GM21423 (cell line): ENCODE results near the gene RAB40C.

Experiments used
- ATAC-seq: cut with Tn5 transposase; IDR thresholded peaks from one replicate; pipeline ENCODE4 v1.9.1; 2021; ENCODE audit warnings: mild to moderate bottlenecking, moderate library complexity; ENCODE audit not compliant: unreplicated experiment

The RAB40C gene

GRCh38 chr16:628321-629061 is 38.6 kb downstream of the RAB40C start:
- no peak for ATAC-seq

- ATAC-seq, result no peak
Observed at GRCh38 chr16:629185-629832, 39.4 kb downstream of the RAB40C start.

- no peak for ATAC-seq
Observed at GRCh38 chr16:629833-630248, 40.0 kb downstream of the RAB40C start.

GRCh38 chr16:630249-630814 is 40.5 kb downstream of the RAB40C start:
- no peak for ATAC-seq

GRCh38 chr16:630815-631405 is 41.0 kb downstream of the RAB40C start, which contains the start of gene WFIKKN1:
TSS of gene WFIKKN1 (plus strand) at chr16:630985. CDS start at chr16:631254, 269 bp downstream.
- ATAC-seq, result no peak

- no peak for ATAC-seq
Observed at GRCh38 chr16:631808-632358, 42.0 kb downstream of the RAB40C start.

GRCh38 chr16:632486-633335 is 42.8 kb downstream of the RAB40C start:
- no peak for ATAC-seq

GRCh38 chr16:633336-634050 is 43.6 kb downstream of the RAB40C start:
- ATAC-seq, result no peak

GRCh38 chr16:634051-634670 is 44.3 kb downstream of the RAB40C start:
- no peak for ATAC-seq

GRCh38 chr16:634996-635395 is 45.1 kb downstream of the RAB40C start:
- ATAC-seq, result no peak

GRCh38 chr16:635573-636205 is 45.8 kb downstream of the RAB40C start:
- ATAC-seq, result no peak

GRCh38 chr16:636206-637080 is 46.6 kb downstream of the RAB40C start, which contains the start of gene METTL26:
TSS of gene METTL26 (minus strand) at chr16:636305. CDS start at chr16:636290, 15 bp downstream.
- peak; percentile 67 for ATAC-seq

GRCh38 chr16:637081-638018 is 47.5 kb downstream of the RAB40C start:
- no peak for ATAC-seq

GRCh38 chr16:638034-638543 is 48.2 kb downstream of the RAB40C start:
- ATAC-seq, result no peak

GRCh38 chr16:638836-639235 is 49.0 kb downstream of the RAB40C start:
- no peak for ATAC-seq

- no peak for ATAC-seq
Observed at GRCh38 chr16:640614-641013, 50.7 kb downstream of the RAB40C start.
